Right hindlimb (tissue), 1 donor: ENCODE measurements around the gene PFKP.
A peak's percentile ranks its signal among the peaks of the same experiment; 100 is the strongest.
"Not testable (repeated sequence)": the region's sequence is repeated elsewhere in the genome, so short reads cannot be mapped to it uniquely, and the experiment has no call there.

ENCODE experiments used
- DNase-seq: peaks from one replicate; pipeline ENCODE4 v3.0.0-alpha.2; 2018

PFKP gene

GRCh38 chr10:3166496-3167290 lies 99.3 kb downstream of the PFKP start:
- DNase-seq = no peak

GRCh38 chr10:3167611-3168330 lies 100.4 kb downstream of the PFKP start:
- no peak for DNase-seq

- peak; percentile 43 for DNase-seq
Observed at GRCh38 chr10:3169271-3169670, 101.9 kb downstream of the PFKP start.

GRCh38 chr10:3169673-3170072 lies 102.3 kb downstream of the PFKP start:
- no peak for DNase-seq

GRCh38 chr10:3171488-3171887 lies 104.1 kb downstream of the PFKP start:
- DNase-seq = not testable (repeated sequence)

GRCh38 chr10:3172081-3172445 lies 104.7 kb downstream of the PFKP start:
- peak; percentile 44 for DNase-seq

GRCh38 chr10:3172446-3173170 lies 105.3 kb downstream of the PFKP start, which contains the start of gene PITRM1:
Gene PITRM1, minus strand, starts transcription at chr10:3172782. Its CDS starts 10 bp downstream, at chr10:3172772.
- peak; percentile 99 for DNase-seq

GRCh38 chr10:3173171-3173878 lies 106.0 kb downstream of the PFKP start:
- DNase-seq = no peak

GRCh38 chr10:3178042-3178441 lies 110.7 kb downstream of the PFKP start:
- DNase-seq = no peak

- DNase-seq = no peak
Observed at GRCh38 chr10:3179174-3179573, 111.8 kb downstream of the PFKP start.

- no peak for DNase-seq
Observed at GRCh38 chr10:3180355-3181025, 113.1 kb downstream of the PFKP start.

GRCh38 chr10:3185386-3185785 lies 118.0 kb downstream of the PFKP start:
- DNase-seq = no peak

- DNase-seq = no peak
Observed at GRCh38 chr10:3186368-3186767, 119.0 kb downstream of the PFKP start.
